Right lobe of liver (tissue), 6 donors: ENCODE measurements around the gene TDG. TPM values are rescaled to one million over a fixed set of nuclear protein-coding genes. Genes with fewer than 3 reads are reported as not detected.

Experiments
- ATAC-seq, 4 donors: fragments of 200-7000 bp; cut with Tn5 transposase; one replicate each; pipeline ENCODE4 v1.9.1; 2020; ENCODE audit warnings: mild to moderate bottlenecking in 4 of 4, moderate library complexity in 4 of 4
- DNase-seq, 3 donors: peaks; one replicate each; pipeline ENCODE4 v3.0.0-alpha.2; 2020
- H3K27ac ChIP-seq, 3 donors: fragments of 200-600 bp; one replicate each; pipeline ENCODE4 v1.8.0; 2022
- H3K27me3 ChIP-seq, 2 donors: fragments of 200-600 bp; one replicate each; pipeline ENCODE4 v1.8.0; 2022
- H3K36me3 ChIP-seq, 4 donors: fragments of 200-600 bp; sonication (generic) in 1 of 4; one replicate each; pipeline versions ENCODE4 v1.5.1 to v1.8.0; 2017 to 2022; ENCODE audit warnings: control low read depth in 1 of 4
- H3K4me1 ChIP-seq, 4 donors: fragments of 200-600 bp; sonication (generic) in 1 of 4; one replicate each; pipeline versions ENCODE4 v1.5.1 to v1.8.0; 2017 to 2022; ENCODE audit warnings: control low read depth in 1 of 4
- H3K4me3 ChIP-seq, 3 donors: fragments of 200-600 bp; one replicate each; pipeline ENCODE4 v1.8.0; 2022
- H3K9me3 ChIP-seq, 4 donors: fragments of 200-600 bp; sonication (generic) in 1 of 4; one replicate each; pipeline versions ENCODE4 v1.5.1 to v1.8.0; 2017 to 2022; ENCODE audit warnings: control low read depth in 1 of 4
- CTCF ChIP-seq, 4 donors: fragments of 200-600 bp in 3 of 4; fragments of 450-650 bp in 1 of 4; IDR thresholded peaks; one replicate each; pipeline versions ENCODE4 v1.5.1 to v1.8.0; 2016 to 2022; ENCODE audit warnings: antibody characterized with exemption in 4 of 4, mild to moderate bottlenecking in 2 of 4
- POLR2A ChIP-seq: fragments of 450-650 bp; IDR thresholded peaks from one replicate; pipeline ENCODE4 v1.6.1; 2017; ENCODE audit warnings: antibody characterized with exemption, mild to moderate bottlenecking
- WGBS: methylation state at CpG from one replicate; pipeline ENCODE4 v1.1.6; 2018; ENCODE audit warnings: low coverage, low lambda C conversion rate; ENCODE audit not compliant: insufficient coverage; ENCODE audit errors: missing lambda C conversion rate; 5-methylcytosine and 5-hydroxymethylcytosine counted together
- intact Hi-C, 2 donors: fragments of 100-400 bp; cut with DNase I; formaldehyde crosslinking; loops; one replicate each; pipeline versions ENCODE4 v1.11.2 to v1.14.1; 2022
- total RNA-seq, 6 experiments: library from RNA; depleted of rRNA in 2 of 6; stranded (reverse); fragments of >200 nt in 2 of 6; fragmentation: NEBNext Ultra II Directional in 3 of 6; extraction: Animal tissue kit (Norgen Biotek cat#: 25700) in 3 of 6; gene quantifications; one replicate each; pipeline versions ENCODE4 v1.1.0 to v1.2.4, GENCODE V29; 2016 to 2023
- donor health status: DM: no; HTN: yes; CAD: no.
- donor health status: DM: no; HTN: no; CAD: no.
- donor health status: DM: no; HTN: no; CAD: no.
- donor health status: DM: no; HTN: yes; CAD: no.
- donor health status: DM: no; HTN: yes; CAD: no.

TDG gene
- total RNA-seq, 6 experiments from 2014 or later = 4.9 to 14.1 (median 9.5) TPM

GRCh38 chr12:103975368-103975767, 9.7 kb downstream of the TDG start:
- TF ChIP-seq CTCF (IDR thresholded peaks at IDR 0.05) = no peak
- TF ChIP-seq POLR2A = no peak
- intact Hi-C loops = no loop called here
- DNase-seq = no peak
- no peaks in the 10 kb centered on the region for H3K27me3 ChIP-seq
- peaks cover 0 to 30% (median 7%) of the 10 kb centered on the region in 4 donors for H3K36me3 ChIP-seq
- H3K27ac ChIP-seq = no peak overlapping the region
- H3K4me3 ChIP-seq = no peak overlapping the region
- H3K9me3 ChIP-seq = no peaks in the 10 kb centered on the region
- ATAC-seq = no peak
- H3K4me1 ChIP-seq = peaks cover 0 to under 1% (median 0%) of the 10 kb centered on the region in 4 donors
- 86% methylated on average over 1 of the region's 2 CpGs for WGBS

GRCh38 chr12:103978384-103978982, 12.8 kb downstream of the TDG start:
- H3K9me3 ChIP-seq = no peaks in the 10 kb centered on the region
- peaks cover 0 to 55% (median 12%) of the 10 kb centered on the region in 4 donors for H3K36me3 ChIP-seq
- 78% methylated on average over 4 of the region's 4 CpGs for WGBS
- intact Hi-C loops = no loop called here
- no peaks in the 10 kb centered on the region for H3K4me1 ChIP-seq
- no peak for TF ChIP-seq POLR2A
- TF ChIP-seq CTCF (IDR thresholded peaks at IDR 0.05) = no peak
- no peak overlapping the region for H3K4me3 ChIP-seq
- DNase-seq (no peak), ATAC-seq (no peak)
- no peaks in the 10 kb centered on the region for H3K27me3 ChIP-seq
- H3K27ac ChIP-seq = no peak overlapping the region

- peaks cover 0 to 65% (median 32%) of the 10 kb centered on the region in 4 donors for H3K36me3 ChIP-seq
- DNase-seq (no peak), ATAC-seq (no peak)
- H3K27ac ChIP-seq = no peak overlapping the region
- no peaks in the 10 kb centered on the region for H3K9me3 ChIP-seq
- TF ChIP-seq POLR2A = no peak
- TF ChIP-seq CTCF (IDR thresholded peaks at IDR 0.05) = no peak
- 93% methylated on average over 1 of the region's 2 CpGs for WGBS
- H3K4me3 ChIP-seq = no peak overlapping the region
- intact Hi-C loops = no loop called here
- no peaks in the 10 kb centered on the region for H3K27me3 ChIP-seq
- H3K4me1 ChIP-seq = no peaks in the 10 kb centered on the region
These were observed 21.2 kb downstream of the TDG start for GRCh38 chr12:103986829-103987228.

- ATAC-seq (no peak), DNase-seq (no peak)
- 73% methylated on average over 2 of the region's 4 CpGs for WGBS
- Histone ChIP-seq H3K4me1 (no peaks in the 10 kb centered on the region), H3K36me3 (peaks cover 0 to 6% (median 2%) of the 10 kb centered on the region in 4 donors), H3K4me3 (no peak overlapping the region), H3K27ac (no peak overlapping the region), H3K9me3 (no peaks in the 10 kb centered on the region), H3K27me3 (no peaks in the 10 kb centered on the region)
- intact Hi-C loops = no loop called here
- TF ChIP-seq CTCF (IDR thresholded peaks at IDR 0.05) = no peak
- TF ChIP-seq POLR2A = no peak
These were observed 28.6 kb downstream of the TDG start for GRCh38 chr12:103994235-103994634.
